ENCODE data around the gene ATCAY.
"Not testable (repeated sequence)": the region's sequence is repeated elsewhere in the genome, so short reads cannot be mapped to it uniquely, and the experiment has no call there.

ATCAY gene

GRCh38 chr19:3855320-3855719 lies 25.2 kb upstream of the ATCAY start:
- no peak for DNase-seq (ENCODE audit: low spot score)

DNA sequence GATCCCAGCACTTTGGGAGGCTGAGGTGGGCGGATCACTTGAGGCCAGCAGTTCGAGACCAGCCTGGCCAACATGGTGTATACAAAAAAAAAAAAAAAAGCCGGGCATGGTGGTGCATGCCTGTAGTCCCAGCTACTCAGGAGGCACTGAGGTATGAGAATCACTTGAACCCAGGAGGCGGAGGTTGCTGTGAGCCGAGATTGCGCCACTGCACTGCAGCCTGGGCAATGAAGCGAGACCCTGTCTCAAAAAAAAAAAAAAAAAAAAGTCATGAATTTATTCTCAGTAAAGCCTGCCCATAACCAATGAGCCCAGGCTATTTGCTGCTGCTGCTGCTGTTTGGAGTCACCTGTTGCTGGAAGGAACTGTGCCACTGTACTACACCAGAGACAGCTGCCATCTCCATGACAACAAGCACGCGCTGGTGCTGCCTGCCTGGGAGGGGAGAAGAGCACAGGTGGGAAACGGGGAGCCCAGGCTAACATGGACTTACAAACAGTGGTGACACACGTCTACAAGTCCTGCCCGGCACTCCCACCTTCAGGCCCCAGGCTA lies 23.0 kb upstream of the ATCAY start:
- no peak for DNase-seq (ENCODE audit: low spot score)

GRCh38 chr19:3860499-3860898 lies 20.0 kb upstream of the ATCAY start:
- DNase-seq (ENCODE audit: low spot score) = no peak

DNA sequence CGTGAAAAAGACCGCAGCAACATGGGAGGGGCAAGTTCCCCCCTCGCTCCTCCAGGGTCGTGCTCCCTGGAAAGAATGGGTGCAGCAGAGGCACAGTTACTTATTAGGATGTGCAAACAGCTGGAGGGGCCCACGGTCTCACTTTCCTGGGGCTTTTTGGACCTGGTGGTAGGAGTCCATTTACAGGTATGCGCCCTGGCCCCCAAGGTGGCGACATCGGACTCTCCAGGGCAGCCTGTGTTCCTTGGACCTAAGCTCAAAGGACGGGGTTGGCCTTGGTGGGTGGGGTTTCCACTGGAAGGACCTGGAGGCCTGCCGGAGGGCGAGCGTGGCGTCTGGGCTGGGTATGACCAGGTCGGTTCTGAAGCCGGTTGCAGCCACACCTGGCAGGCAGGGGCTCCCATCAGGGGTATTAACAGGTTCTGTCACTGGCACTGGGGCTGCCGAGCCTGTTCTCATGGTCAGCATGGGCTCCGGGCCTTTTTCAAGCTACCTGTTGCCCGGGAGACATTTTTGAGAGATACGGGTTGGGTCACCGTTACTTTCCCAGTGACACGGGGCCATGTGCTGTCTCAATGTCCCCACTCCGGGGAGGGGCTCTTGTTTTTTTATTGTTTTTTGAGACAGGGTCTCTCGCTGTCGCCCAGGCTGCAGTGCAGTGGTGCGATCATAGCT lies 17.5 kb upstream of the ATCAY start:
- DNase-seq (ENCODE audit: low spot score) = no peak

- no peak for DNase-seq (ENCODE audit: low spot score)
These were observed 16.8 kb upstream of the ATCAY start for GRCh38 chr19:3863648-3864047.

DNA sequence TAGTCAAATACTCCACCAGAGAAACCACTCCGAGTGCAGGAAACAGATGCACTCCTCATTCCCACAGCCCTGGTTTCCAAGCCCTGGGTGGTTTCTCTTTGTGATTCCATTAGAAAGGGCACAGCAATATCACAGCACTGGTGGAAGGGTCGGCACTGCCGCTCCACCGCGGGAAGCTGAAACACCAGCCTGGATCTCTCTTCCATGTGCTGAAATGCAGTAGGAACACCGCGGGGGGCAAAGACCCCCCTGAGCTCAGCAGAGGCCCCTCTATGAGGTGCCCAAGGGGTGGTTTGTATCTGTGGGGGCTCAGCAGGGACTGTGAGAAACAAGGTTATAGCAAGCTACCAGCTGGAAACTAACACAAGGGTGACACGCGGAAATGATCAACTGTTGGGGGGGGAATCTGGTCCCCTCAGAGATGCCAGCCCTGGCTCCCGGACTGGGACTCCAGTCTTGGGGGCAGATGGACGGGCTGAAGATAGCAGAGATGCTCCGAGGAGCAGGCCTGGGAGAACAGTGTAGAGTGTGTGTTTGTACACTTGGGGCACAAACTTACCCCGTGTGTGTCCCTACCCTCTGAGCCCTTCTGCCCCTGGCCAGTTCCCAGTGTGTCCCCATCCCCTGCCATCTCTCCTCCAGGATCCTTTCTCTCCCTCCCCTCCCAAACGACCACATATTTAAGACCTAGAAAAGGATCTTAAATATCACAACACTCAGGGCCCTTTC lies 13.4 kb upstream of the ATCAY start:
- DNase-seq (ENCODE audit: low spot score) = no peak

DNA sequence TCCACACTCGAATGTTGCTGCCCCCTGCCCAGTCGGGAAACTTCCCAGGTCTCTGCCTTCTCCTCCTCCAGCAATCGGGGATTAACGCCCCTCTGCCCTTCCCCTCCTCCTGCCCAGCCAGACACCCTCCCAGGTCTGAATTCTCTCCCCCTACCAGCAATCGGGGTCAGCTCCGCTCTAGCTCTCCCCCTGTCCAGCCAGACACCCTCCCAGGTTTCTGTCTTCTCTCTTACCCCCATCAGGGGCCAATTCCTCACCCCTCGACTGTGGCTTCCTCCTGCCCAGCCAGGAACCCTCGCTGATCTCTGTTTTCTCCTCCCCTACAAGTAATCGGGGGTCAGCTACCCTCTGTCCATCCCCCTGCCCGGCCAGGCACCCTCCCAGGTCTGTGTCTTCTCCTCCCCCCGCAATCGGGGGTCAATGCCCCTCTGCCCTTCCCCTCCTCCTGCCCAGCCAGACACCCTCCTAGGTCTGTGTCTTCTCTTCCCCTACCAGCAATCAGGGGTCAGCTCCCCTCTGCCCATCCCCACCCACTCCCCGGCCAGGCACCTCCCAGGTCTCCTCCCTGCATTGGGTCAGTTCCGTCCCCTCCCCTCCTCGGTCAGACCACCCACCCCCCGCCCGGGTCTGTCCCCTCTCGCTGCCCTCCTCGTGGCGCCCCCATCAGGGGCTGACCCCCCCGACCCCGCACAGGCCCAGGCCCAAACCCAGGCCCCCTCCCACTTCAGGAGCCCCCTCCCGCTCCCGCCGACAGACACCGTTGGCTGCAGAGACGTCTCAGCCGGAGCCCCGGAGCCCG lies 12.3 kb upstream of the ATCAY start:
- DNase-seq (ENCODE audit: low spot score) = no peak

DNA sequence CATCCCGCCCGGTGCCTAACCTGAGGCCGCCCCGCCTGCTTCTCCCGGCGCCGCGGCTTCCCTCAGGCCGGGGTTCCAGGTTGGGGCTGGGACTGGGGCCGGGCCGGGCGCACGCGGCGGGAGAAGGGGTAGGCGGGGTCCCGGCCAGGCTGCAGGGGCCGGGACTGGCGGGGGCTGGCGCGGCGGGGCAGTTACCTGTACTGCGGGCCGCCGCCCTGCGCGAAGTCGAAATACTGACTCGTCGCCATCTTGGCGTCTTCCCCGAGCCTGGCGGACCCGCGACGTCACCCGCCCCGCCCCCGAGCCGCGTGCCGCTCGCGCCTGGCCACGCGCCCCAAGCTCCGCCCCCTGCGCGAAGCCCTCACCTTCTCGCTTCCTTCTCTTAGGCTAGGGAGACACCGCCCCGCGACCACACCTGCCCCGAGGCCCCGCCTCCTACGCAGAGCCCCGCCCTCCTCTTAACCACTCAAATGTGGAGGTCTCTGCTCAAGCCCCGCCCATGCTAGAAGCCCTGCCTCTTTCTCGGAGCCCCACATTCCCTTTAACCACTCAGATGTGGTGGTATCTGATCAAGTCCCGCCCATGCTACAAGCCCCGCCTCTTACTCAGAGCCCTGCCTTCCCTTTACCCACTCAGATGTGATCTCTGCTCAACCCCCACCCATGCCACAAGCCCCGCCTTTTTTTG lies 11.6 kb upstream of the ATCAY start, which contains the start of gene ZFR2:
ZFR2 (minus strand) TSS at position 269 of the 687 bp plus-strand sequence; CDS start at position 248, 21 bp downstream.
- no peak for DNase-seq (ENCODE audit: low spot score)

DNA sequence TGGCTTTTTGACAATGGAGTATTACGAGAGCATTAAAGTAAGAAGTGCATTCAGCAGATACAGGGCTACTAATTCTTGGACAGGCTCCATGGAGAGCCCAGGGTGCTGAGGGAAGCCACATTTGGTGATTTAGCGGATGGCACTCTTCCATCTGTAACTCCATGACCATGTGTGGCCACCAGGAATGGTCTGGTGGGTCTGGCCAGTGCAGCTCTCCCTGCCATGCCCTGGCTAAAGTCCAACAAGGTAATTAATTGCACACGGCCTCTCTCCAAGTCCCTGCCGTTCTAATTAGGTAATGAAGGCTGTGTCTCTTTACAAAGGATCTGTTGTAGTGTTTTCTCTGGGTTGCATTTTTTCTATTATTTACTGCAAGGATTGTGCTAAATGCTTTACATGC lies 7.3 kb upstream of the ATCAY start:
- DNase-seq (ENCODE audit: low spot score) = no peak

- DNase-seq (ENCODE audit: low spot score) = not testable (repeated sequence)
These were observed 5.8 kb upstream of the ATCAY start for GRCh38 chr19:3874695-3875094.

DNA sequence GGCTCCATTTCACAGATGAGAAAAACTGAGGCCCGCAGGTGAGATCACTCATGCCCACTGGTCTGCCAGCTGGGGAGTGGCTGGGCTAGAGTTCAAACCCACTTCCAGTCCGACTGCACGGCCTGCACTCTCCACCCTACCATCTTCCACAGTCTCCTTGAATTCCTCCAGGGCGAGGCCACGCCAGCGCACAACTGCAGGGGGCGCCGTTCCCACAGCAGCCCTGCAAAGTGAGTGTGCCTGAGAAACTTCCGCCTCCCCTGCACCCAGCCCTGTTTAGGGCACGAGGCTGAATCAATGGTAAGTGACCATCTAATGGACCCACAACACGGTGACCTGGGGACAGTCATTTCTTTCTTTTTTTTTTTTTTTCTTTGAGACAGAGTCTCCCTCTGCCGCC lies 829 bp upstream of the ATCAY start:
- no peak for DNase-seq (ENCODE audit: low spot score)

DNA sequence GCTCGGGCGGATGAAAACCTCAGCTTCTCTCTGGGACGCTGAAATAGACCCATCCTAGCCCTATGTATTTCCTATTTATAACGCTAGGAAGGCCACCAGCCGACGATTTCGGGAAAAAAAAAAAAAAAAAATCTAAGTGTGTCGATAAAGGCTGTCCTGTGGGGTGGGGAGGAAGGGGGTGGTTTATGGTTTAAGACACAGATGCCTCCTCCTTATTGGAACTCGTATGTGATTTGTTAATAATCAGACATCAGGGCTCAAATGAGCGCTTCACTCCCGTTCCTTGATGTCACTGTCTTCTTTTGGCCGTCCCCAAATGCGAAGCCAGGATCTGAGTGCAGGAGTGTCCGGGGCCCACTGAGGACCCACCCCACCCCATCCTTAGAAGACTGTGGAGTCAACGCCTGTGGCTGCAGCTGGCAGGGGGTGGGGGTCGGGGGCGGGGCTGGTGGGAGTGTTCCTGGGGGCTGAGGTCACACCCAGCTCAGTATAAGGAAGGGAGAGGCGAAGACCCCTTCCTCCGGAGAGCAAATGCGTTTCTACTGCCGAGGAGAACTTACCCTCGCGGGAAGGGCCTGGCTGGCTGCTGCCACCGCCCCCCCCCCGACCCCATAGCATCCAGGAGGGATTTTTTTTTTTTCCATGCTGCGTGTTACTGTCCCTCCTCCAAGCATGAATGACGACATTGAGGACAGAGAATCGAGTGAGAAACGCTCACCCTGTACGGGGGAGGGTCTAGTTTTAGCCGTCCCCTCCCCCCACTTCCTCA lies 971 bp downstream of the ATCAY start:
- no peak for DNase-seq (ENCODE audit: low spot score)

GRCh38 chr19:3882041-3882384 lies 1.5 kb downstream of the ATCAY start:
- DNase-seq (ENCODE audit: low spot score) = no peak

DNA sequence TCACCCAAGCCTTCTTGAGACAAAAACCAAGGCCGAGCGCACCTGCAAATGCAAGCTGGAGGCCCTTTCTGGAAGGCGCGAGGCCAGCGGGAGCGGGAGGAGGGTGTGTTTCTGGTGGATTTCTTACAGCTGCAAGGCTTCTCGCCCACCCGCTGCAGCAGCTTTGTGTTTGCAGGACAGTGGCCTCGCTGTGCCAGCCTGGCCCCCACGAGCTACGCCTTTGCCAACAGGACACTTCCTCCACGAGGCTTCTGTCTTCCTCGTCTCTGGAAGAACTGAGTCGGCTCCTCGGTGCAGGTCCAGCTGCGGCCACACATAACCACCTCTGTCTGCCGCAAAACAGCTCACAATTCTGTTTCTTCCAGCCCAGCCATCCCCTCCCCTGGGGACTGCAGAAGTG lies 10.1 kb downstream of the ATCAY start:
- no peak for DNase-seq (ENCODE audit: low spot score)

DNA sequence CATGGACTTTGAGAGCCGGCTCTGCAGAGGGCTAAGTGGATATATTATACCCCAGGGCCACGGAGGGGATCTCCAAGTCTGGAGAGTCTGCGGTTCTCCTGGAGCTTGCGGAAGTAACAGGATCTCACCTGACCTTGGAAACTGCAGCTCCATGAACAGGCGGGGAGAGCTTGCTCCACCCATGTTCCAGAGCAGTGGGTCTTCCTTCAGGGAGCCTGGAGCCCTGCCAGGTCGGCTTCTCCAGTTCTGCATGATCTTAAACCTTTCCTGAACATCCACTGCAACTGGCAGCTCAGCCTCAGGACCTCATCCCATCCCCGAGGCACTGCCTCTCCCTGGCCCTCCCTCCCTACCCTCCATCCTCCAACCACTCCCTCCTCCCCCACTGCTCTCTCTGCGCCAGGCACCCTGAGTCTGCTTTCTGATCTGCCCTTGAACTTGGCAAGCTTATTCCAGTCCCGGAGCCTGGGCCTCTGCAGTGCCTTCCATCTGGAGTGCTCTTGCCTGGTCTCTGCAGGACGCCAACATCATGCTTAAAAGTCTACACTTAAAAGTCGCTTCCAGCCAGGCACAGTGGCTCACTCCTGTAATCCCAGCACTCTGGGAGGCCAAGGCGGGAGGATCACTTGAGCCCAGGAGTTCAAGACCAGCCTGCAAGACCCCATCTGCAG lies 13.2 kb downstream of the ATCAY start:
- DNase-seq (ENCODE audit: low spot score) = no peak

DNA sequence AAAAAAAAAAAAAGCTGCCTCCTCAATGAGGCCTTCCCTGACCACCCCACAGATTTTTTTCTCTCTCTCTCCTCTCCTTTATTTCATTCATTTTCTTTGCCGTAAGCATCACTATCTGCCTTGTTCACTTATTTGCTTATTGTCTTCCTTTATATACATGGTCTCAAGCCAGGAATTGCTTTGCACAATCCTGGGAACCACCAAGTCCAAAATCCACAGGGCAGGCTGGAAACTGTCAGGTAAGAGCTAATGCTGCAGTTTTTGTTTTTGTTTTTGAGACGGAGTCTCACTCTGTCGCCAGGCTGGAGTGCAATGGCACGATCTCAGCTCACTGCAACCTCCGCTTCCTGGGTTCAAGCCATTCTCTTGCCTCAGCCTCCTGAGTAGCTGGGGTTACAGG lies 14.5 kb downstream of the ATCAY start:
- DNase-seq (ENCODE audit: low spot score) = not testable (repeated sequence)

GRCh38 chr19:3895788-3896187 lies 15.3 kb downstream of the ATCAY start:
- DNase-seq (ENCODE audit: low spot score) = no peak

DNA sequence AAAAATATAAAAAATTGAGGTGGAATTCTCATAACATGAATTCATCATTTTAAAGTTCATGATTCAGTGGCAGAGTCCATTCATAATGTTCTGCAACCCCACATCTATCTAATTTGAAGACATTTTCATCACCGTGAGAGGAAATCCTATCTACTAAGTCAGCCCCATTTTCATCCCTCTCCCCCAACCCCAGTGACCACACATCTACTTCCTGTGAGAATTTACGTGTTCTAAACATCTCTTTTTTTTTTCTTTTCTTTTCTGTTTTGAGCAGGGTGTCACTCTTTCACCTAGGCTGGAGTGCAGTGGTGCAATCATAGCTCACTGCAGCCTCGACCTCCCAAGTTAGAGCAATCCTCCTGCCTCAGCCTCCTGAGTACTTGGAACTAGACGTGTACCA lies 17.5 kb downstream of the ATCAY start:
- no peak for DNase-seq (ENCODE audit: low spot score)

DNA sequence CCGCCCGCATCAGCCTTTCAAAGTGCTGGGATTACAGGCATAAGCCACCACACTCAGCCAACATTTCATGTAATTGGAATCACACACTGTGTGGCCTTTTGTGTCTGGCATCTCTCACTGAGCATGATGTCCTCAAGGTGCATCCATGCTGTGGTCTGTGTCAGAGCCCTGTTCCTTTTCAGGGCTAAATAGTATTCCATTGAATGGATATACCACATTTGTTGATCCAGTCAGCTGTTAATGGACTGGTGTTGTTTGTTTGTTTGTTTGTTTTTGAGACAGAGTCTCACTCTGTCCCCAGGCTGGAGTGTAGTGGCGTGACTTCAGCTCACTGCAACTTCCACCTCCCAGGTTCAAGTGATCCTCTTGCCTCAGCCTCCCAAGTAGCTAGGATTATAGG lies 17.9 kb downstream of the ATCAY start:
- DNase-seq (ENCODE audit: low spot score) = no peak

GRCh38 chr19:3899531-3900294 lies 19.2 kb downstream of the ATCAY start:
- DNase-seq (ENCODE audit: low spot score) = no peak

Data from pons (tissue), 1 donor.